Measurements from ENCODE around the gene LY6G5C.

Gene LY6G5C, protein sequence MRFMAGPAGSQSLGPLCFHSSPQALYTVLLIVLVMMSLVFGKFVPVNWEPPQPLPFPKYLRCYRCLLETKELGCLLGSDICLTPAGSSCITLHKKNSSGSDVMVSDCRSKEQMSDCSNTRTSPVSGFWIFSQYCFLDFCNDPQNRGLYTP

DNA sequence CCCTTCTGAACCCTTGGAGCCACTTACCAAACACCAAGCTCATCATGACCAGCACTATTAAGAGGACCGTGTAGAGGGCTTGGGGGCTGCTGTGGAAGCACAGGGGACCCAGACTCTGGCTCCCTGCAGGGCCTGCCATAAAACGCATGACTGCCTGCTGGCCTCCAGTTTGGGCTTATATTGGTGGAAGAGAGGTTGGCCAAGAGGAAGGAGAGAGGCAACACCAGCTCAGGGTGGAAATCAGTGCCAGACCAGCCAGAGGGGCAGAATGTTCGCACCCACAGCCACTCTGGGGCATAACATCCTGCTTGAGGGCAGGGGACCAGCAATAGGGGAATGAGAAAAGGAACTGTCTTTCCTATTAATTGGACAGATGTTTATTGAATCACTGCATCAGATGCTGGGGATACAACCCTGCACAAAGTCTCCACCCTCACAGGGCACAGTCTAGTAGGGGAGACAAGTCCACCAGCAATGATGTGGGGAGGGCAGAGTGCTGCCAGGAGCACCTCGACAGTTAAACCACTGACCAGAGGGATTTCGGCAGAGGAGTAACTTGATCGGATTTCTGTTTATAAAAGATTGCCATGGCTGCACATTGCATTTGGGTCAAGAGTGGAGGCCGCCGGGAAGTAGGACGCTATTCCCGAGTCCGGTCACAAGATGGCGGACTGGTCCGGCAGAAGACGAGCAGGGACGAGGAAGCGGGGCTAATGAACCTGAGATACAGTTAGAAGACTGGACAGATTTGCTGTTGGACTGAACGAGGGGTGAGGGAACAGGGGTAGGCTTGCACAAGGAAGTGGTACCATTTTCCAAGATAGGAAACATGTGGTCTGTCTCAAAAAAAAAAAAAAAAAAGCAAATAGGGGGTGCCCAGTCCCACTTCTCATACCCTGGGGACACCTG, at the start of gene LY6G5C:
Gene LY6G5C (minus strand): TSS at position 842 of the 909 bp plus-strand sequence. CDS start 694 bp downstream, at position 148.
- peak; percentile 87 for FAIRE-seq

DNA sequence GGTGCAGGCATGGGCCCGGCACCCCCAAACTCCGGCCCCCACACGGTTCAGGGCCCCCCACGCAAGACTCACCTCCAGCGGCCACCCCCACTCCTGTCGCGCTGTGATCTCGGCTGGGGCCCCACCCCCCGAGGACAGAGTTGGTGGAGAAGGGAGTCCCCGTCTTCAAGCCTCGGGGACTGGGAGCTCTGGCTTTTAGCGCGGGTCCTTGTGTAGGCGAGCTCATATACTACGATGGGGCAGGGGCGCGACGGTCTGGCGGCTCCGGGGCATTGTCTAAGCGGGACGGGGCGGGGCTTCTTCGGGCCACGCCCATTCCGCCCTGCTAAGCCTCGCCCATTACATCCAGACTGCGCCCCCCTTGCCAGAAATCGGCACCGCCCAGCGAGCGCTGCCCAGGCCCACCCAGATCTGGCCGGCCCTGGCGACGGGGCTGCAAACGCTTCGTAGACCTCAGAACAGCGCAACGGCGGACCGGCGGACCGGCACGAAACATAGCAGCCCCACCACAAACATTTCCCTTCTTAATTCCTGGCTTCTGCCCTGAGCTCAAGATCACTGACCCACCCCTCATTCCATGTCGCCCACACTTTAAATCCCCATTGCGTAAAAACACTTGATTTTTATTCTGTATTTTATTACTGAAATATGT, 49.2 kb upstream of the LY6G5C start:
- DNase-seq (ENCODE audit: extremely low spot score, insufficient read length, low read depth) (no peak), FAIRE-seq (peak; percentile 21)

More for the DNA sequence above, at the start of gene LY6G5C:
- peak; percentile 60 for DNase-seq (ENCODE audit: extremely low spot score, insufficient read length, low read depth)

DNA sequence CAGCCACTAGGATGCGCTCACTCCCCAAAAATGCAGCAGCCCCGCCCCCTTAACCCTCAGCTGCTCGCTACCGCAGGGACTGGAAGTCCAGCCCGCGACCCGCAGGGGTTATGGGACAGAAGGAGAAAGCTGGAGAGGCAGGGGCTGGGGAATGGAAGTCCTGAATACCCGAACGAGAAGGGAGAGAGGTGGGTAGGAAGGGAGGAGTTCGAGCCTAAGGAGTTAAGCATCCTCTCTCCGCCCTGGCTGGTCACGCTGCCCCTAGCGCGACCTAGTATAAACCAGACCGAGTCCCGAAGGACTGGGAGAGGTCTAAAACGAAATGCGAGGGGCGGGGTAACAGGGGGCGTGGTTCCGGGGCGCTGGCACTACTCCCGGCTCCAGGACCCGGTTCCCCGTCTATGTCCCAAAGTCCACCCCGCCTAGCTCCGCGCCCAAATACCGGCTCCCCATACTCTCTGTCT, 48.7 kb upstream of the LY6G5C start:
- no peak for DNase-seq (ENCODE audit: extremely low spot score, insufficient read length, low read depth)
- FAIRE-seq: peak; percentile 73

DNA sequence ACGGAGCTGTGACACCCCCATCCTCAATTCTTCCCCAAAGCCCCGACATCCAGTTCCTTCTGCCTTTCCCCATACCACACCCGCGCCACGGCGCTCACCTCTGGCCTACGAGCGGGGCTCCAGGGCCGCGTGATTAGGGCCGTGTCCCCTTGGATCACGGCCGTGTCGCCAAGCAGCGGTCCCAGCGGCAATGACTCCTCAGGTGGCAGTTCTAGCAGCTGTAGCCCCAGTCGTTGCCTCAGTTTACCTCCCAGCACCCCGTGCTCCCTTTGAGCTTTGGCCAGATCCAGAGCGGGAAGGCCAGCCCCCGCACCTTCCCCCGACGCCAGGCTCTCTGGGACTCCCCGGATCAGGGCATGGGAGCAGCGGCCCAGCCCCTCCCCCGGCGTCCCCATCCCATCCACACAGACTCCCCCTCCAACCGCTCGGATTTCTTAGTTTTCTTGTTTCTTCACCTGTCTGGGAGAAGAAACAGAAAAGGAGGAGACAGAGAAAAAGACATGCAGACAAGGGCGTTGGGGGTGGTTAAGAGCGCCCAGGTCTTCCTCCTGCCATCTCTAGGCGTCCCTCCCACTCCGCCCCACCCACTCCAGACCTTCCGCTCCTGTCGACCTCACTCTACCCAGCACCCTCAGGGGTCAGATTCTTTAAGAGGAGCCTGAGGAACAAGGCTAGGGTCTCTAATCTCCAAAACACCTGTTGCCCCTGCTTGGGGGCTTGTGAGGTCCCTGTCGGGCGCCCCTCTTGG, 48.1 kb upstream of the LY6G5C start, which contains the start of gene DDAH2:
Gene DDAH2 (minus strand): TSS at position 533 of the 748 bp plus-strand sequence. CDS start 138 bp downstream, at position 395.
- DNase-seq (ENCODE audit: extremely low spot score, insufficient read length, low read depth) (no peak), FAIRE-seq (no peak)

DNA sequence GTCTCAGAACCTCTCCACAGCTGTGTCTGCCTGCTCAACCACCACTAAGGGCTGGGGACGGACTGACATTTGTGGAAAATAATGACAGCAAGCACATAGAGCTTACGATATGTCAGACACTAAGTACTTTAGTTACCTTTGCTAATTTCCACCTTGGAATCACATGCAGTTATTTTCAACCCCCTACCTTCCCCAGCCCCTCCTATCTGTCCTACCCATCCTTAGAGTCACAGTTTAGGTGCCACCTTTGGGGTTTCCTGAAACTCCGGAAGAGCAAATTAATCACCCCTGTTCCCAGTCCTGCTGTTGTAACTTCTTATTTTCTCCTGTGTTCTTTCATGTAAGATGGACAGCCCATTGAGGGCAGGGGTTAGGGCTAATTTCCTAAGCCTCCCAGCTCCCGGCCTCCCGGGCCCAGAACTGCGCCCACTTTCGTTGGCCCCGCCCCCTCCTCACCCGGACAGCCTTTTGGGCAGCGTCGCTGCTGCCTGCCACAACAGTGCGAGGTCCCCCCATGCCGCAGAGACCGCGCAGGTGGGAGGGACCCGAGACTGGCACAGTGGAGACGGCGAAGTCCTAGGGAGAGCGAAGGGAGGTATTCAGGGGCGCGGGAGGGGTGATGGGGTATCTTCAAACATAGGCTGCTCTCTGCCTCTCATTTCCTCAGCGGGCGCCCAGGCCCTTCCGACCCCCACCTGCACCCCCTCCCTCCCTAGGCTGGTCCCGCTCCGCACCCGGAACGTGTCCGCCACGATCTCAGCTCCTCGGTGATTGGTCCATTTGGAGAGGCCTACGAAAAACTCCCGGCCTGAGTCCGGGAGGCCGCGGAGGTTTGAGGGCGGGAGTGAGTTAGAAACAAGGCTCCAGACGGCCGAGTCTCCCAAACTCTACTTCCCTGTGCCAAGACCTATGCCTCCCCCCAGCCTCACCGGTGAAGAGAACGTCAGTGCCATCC, 47.1 kb upstream of the LY6G5C start:
- DNase-seq (ENCODE audit: extremely low spot score, insufficient read length, low read depth) (no peak), FAIRE-seq (peak; percentile 89)

DNA sequence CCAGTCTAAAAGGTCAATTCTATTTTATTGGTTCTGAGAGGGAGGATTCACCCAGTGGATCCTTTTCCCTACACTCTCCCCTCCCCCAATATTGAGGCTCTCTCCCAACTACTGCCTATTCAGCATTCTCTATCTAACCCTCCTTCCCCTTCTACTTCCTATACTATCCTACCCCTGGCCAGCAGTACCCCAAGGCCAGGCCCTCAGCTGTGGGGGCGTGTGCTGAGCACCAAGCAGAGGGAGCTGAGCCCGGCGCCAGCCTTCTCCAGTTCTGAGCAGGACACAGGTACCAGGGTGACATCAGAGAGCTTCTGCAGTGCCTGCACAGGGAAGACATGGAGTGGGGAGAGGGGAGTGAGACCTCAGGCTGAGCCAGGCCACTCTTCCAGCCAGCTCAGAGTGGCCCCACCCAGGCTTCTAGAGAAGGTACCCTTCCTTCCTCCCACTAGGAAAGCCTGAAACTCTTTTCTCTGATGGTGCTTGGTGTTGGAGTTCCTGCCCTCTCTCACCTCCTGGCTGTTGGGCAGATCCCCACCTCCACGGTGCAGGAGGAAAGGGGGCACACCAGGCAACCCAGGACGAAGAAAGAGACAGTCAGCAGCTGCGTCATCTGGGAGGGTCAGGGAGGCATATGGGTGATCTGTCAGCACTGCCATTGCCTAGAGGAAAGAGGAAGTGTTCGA, 46.3 kb upstream of the LY6G5C start:
- FAIRE-seq (no peak), DNase-seq (ENCODE audit: extremely low spot score, insufficient read length, low read depth) (no peak)

DNA sequence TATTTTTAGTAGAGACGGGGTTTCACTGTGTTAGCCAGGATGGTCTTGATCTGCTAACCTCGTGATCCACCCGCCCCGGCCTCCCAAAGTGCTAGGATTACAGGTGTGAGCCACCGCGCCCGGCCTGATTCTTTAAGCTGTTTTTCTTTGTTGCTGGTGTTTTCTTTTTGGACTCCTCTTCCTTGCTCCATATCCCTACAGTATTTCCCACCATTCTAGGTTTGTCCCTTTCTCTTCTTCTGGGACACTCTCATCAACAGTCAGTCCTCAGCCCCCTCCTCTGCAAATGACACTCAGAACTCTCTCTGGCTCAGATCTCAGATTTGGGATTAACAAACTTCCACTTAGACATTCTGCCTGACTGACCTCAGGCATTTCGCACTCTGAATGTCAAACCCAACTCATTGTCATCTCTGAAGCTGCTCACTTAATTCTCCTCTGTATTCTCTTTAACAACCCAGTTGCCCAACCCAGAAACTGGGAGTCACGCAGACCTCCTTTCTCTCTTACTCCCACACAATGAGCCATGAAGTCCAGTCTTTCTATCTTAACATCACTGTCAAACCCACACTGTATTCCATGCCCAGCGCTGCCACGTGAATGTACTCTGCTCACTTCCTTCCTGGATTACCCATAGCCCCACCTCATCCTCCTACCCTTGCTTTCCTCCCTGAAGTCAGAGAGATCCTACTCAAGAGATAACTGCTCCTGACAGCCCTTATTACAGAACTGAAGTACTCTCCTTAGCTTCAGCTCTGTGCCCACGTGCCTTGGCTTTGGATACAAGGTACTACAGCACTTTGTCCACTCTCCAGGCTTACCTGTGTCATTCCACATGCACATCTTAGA, 44.9 kb upstream of the LY6G5C start:
- DNase-seq (ENCODE audit: extremely low spot score, insufficient read length, low read depth): no peak
- no peak for FAIRE-seq

DNA sequence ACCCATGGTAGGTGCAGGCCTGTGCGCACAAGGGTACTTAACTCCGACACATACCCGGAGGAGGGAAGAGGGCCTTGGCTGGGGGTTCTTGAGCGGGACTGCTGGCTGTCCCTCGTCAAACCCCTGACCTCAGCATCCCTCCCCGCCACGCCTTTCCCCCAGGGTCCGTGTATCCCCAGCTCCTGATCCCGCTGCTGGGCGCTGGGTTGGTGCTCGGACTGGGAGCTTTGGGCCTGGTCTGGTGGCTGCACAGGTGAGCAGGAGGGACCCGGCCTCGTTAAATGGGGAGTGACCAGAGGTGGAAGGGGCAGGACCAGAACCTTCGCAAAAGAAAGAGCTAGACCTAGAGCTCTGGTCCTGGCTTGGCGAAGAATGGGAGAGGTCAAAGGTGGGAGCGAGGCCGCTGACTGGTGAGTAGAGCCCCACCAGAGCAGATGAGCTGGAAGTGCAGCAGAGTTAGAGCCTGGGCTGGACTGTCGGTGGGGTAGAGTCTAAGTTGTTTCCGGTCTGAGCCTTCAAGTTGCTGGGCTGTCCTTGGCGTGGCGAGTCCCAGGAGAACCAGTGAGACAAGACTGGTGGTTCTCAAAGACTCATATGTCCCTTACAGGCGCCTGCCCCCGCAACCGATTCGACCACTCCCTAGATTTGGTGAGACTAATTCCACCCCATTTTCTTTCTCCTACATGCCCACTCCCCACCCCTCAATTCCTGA, 43.3 kb upstream of the LY6G5C start:
- DNase-seq (ENCODE audit: extremely low spot score, insufficient read length, low read depth): no peak
- FAIRE-seq: no peak

DNA sequence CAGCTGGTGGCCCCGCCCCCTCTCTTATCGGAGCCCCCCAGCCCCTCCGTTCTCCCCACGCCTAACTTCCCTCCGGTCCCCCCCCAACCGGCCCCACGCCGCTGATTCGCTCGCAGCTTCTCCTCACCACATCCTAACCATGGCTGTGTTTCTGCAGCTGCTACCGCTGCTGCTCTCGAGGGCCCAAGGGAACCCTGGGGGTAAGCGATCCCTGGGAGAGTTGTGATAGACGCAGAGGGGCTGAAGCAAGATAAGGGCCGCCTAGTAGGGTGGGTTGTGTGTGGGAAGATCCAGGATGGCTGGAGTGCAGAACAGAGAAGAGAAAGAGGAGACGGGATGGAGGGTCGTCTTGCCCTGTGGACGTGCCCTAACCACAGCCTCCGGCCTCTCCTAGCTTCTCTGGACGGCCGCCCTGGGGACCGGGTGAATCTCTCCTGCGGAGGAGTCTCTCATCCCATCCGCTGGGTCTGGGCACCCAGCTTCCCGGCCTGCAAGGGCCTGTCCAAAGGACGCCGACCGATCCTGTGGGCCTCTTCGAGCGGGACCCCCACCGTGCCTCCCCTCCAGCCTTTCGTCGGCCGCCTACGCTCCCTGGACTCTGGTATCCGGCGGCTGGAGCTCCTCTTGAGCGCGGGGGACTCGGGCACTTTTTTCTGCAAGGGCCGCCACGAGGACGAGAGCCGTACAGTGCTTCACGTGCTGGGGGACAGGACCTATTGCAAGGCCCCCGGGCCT, 42.5 kb upstream of the LY6G5C start, which contains the start of gene MPIG6B:
Gene MPIG6B (plus strand): TSS at position 129 of the 735 bp plus-strand sequence. CDS start 11 bp downstream, at position 140.
- no peak for FAIRE-seq
- DNase-seq (ENCODE audit: extremely low spot score, insufficient read length, low read depth): no peak

DNA sequence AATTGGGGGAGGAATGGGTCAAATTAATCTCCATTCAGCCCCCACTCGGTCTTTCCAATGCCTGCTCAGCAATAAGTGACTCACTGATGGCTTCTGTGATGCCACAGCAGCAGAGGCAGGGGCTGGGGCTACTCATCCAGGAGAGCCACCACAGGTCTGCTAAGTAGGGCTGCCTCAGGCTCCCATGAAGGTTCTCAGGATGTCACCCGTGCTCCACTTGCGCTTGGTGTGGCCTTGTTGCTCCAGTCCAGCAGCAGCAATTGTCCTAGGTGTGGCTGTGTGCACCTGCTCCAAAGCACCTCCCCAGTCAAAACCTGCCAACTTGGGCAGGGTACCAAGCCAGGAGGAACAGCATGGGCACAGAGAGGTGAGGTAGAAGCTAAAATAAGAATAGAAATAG, 41.3 kb upstream of the LY6G5C start:
- DNase-seq (ENCODE audit: extremely low spot score, insufficient read length, low read depth) (no peak), FAIRE-seq (no peak)

DNA sequence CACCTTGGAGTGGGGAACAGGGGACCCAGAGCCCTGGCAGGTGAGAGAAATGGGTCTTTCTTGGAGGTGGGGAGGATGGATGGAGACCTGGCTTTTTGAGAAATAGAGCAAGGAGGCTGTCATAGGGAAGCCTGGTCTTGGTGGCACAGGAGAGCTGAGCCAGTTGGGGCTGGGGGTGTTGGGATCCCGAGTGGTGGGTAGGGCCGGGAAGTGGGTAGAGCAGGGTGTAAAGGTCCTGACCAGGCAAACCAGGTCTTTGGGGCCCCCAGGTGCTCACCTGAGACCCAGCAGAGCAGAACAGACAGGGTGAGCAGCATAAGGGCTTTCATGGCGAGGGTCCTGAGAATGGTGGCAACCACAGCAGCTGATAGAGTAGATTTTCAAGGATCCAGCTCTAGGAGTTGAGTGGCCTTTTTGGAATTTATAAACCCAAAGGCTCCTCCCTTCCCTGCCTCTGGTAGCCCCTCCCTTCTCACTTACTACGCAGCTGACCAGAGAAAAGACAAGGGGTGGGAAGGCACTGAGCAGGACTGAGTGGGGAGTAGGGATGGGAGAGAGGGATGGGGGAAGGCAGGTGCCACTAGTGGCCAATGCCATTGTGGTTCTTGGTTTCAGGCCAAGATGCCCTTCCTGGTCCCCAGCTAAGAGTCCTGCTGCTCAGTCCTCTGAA, 40.6 kb upstream of the LY6G5C start, which contains the start of gene LY6G6C:
Gene LY6G6C (minus strand): TSS at position 396 of the 670 bp plus-strand sequence. CDS start 67 bp downstream, at position 329.
- DNase-seq (ENCODE audit: extremely low spot score, insufficient read length, low read depth): no peak
- FAIRE-seq: no peak

DNA sequence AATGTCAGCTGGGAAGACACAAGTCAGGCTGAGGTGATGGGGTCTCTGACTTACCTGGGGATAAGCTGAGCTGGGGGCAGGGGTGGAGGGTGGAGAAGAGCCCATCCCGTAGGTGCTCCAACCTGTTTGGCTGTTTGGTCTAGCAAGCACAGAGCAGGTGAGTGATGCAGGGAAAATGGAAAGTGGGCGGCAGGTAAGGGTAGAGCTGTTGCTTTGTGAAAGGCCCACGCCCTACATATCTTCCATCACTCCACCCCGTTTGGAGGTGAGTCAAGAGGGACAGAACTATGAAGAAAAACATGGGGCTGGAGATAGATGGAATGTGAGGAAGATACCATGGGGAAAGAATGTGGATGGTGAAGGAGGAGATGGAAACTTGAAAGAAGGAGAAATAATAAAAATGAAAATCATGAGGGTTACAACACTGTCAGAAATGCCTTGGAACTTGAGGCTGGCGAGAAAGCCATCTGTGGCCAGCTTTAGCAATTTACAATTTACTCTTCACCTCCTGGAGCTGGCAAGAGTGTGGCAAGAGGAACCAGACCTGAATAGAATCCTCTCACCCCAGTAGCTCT, 39.4 kb upstream of the LY6G5C start:
- no peak for DNase-seq (ENCODE audit: extremely low spot score, insufficient read length, low read depth)
- FAIRE-seq: no peak

DNA sequence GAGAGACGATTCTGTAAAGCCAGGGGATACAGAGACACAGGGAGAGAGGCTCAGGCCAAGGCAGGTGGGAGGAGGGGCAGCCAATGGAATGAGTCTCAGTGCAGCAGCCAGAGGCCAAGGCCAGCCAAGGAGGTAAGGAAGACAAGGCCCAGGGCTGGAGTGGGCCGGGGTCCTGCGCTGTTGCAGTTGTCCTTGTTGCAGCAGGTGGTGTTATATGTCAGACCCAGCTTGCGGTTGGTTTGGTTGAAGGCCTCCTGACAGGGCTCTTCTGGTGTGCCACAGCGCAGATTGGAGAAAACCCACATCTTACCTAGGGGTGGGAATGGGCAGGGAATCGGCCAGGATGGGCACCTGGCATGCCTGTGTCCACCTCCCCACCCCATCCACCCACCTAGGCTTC, 38.1 kb upstream of the LY6G5C start:
- no peak for FAIRE-seq

DNA sequence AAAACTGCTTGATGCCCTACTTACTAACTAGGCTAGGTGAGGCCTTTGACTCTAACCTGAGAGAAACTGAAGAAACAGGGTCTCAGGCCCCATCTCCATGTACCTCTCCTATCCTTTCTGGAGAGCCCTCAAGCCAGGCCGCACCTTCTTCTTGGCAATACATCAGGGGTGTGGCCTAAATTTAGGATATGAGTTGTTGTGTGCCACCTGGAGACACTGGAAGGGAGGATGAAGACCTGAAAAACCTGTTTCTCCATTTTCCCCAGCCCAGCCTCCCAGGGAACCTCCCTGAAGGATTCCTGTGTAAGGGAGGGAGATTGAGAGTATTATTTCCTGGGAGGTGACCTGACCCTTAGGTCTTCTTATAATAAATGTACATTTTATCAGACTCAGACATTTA, 37.4 kb upstream of the LY6G5C start:
- no peak for FAIRE-seq
- DNase-seq (ENCODE audit: extremely low spot score, insufficient read length, low read depth): no peak

More for the DNA sequence above, 38.1 kb upstream of the LY6G5C start:
- no peak for DNase-seq (ENCODE audit: extremely low spot score, insufficient read length, low read depth)

Data from GM18507 (cell line).